WERI-Rb-1 (cell line): Measurements from ENCODE around the gene RNF19B.

Source experiments
- DNase-seq: peaks from one replicate; pipeline ENCODE4 v3.0.0-alpha.2; 2020
- H3K27ac ChIP-seq: fragments of 250-450 bp; sonication (Bioruptor Pico); 2 replicates; pipeline ENCODE4 v1.5.1; 2020; ENCODE audit warnings: mild to moderate bottlenecking, moderate library complexity
- H3K27me3 ChIP-seq: fragments of 250-450 bp; sonication (Bioruptor Pico); 2 replicates; pipeline ENCODE4 v1.5.1; 2021; ENCODE audit warnings: mild to moderate bottlenecking, low read depth, moderate library complexity; ENCODE audit not compliant: insufficient read depth, severe bottlenecking
- H3K36me3 ChIP-seq: fragments of 250-450 bp; sonication (Bioruptor Pico); 2 replicates; pipeline ENCODE4 v1.5.1; 2020; ENCODE audit warnings: mild to moderate bottlenecking, moderate library complexity
- H3K4me3 ChIP-seq: 2 replicates; pipeline ENCODE4 v1.5.1; 2011; ENCODE audit warnings: low read depth, mild to moderate bottlenecking, control low read depth, low read length
- H3K9me3 ChIP-seq: fragments of 250-450 bp; sonication (Bioruptor Pico); 2 replicates; pipeline ENCODE4 v1.5.1; 2021; ENCODE audit warnings: mild to moderate bottlenecking, moderate library complexity; ENCODE audit not compliant: severe bottlenecking
- TF ChIP-seq, protein P1 (sequence below): IDR thresholded peaks from 2 replicates; pipeline ENCODE4 v1.5.1; 2011; ENCODE audit warnings: low read depth, mild to moderate bottlenecking, control low read depth, inconsistent platforms, low read length

RNF19B gene

DNA sequence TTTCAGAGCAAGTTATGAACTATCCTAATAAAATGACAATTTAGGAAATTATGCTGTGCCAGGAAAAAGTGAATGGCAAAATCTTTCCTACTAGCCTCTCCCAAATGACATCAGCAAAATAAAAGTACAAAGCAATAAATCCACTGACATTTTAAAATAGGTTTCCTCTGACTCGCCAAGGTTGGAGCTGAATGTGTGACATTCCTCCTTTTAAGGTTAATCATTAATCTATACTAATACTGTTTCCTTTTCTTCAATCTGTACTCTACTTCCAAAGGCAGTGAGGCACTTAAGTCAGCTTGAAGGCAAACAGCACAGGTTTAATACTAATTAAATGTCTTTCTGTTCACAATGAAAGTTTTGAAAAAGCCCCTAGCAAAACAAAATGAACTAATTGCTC, 15.7 kb downstream of the RNF19B start:
- Histone ChIP-seq H3K27me3 (no peaks in the 10 kb centered on the region), H3K27ac (no peak overlapping the region), H3K4me3 (no peak overlapping the region), H3K9me3 (no peaks in the 10 kb centered on the region), H3K36me3 (peaks cover 42% of the 10 kb centered on the region)
- TF ChIP-seq, protein P1, sequence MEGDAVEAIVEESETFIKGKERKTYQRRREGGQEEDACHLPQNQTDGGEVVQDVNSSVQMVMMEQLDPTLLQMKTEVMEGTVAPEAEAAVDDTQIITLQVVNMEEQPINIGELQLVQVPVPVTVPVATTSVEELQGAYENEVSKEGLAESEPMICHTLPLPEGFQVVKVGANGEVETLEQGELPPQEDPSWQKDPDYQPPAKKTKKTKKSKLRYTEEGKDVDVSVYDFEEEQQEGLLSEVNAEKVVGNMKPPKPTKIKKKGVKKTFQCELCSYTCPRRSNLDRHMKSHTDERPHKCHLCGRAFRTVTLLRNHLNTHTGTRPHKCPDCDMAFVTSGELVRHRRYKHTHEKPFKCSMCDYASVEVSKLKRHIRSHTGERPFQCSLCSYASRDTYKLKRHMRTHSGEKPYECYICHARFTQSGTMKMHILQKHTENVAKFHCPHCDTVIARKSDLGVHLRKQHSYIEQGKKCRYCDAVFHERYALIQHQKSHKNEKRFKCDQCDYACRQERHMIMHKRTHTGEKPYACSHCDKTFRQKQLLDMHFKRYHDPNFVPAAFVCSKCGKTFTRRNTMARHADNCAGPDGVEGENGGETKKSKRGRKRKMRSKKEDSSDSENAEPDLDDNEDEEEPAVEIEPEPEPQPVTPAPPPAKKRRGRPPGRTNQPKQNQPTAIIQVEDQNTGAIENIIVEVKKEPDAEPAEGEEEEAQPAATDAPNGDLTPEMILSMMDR: no peak
- DNase-seq: no peak

DNA sequence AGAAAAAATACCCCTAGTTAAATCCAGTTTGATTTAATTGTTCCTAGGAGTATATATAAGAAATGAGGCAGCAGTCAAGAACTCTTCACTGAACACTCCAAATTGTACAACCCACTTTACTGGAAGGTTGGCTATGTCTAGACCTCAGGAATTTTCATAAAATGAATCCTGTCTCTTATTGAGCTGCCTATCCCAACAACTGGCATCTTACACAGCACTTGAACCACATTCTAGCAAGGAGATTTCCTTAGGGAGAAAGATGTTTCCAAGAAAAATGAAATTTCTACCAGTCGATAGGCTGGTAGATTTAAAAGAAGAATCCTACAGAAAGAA, 16.3 kb downstream of the RNF19B start:
- H3K36me3 ChIP-seq: peaks cover 47% of the 10 kb centered on the region
- TF ChIP-seq, protein P1: no peak
- H3K27me3 ChIP-seq: no peaks in the 10 kb centered on the region
- no peak for DNase-seq
- no peaks in the 10 kb centered on the region for H3K9me3 ChIP-seq
- no peak overlapping the region for H3K4me3 ChIP-seq
- no peak overlapping the region for H3K27ac ChIP-seq

DNA sequence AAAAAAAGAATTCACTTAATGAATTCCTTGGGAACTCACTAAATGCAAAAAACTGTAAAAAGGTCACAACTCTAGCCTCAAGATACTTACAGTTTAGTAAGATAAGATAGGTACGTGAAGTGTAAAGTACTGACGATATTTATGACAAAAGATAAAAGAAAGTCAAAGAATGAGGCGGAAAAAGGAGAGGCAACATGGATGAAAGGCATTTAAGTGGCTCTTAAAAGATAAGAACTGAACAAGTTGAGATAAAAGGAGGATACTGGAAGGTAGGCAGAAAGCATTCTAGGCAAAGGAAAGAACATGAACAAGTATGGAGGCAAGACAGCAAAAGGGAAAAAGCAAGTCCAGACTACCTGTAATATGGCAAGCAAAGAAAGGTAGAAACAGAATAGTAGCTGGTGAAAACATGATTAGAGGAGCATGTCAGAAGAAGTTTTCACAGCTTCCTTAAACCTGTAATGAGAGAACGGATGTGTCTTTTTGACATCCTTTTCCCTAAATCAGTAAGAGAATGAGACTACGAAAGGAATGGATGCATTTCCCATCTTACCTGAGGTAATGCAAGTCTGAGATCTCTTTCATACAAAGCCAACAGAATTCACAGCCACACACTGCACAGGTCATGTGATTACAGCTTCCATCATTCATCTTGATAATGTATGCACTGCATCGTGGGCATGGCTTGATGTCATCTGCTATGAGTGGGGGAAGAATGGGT, 16.8 kb downstream of the RNF19B start:
- H3K4me3 ChIP-seq: no peak overlapping the region
- no peaks in the 10 kb centered on the region for H3K9me3 ChIP-seq
- peaks cover 50% of the 10 kb centered on the region for H3K36me3 ChIP-seq
- TF ChIP-seq, protein P1: no peak
- no peak overlapping the region for H3K27ac ChIP-seq
- H3K27me3 ChIP-seq: no peaks in the 10 kb centered on the region
- DNase-seq: no peak

DNA sequence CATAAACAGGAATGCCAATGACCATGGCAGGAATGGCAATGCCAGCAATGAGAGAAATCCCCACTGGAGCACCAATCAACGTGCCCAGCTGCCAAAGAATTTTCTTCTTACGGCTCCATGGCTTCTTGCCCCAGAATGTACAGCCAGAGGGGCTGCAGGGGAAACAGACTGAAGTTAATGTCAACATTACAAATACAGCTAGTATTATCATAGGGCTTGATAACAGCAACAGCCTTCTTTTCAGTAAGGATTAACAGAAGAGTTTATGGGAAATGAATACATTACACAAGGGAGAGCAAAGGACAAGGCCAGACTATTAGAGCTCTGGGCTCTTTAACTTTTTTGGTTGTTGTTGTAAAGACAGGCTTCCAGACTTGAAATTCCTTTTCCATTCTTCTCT, 18.2 kb downstream of the RNF19B start:
- no peak overlapping the region for H3K27ac ChIP-seq
- no peaks in the 10 kb centered on the region for H3K9me3 ChIP-seq
- TF ChIP-seq, protein P1: no peak
- DNase-seq: no peak
- H3K4me3 ChIP-seq: no peak overlapping the region
- peaks cover 64% of the 10 kb centered on the region for H3K36me3 ChIP-seq
- no peaks in the 10 kb centered on the region for H3K27me3 ChIP-seq

DNA sequence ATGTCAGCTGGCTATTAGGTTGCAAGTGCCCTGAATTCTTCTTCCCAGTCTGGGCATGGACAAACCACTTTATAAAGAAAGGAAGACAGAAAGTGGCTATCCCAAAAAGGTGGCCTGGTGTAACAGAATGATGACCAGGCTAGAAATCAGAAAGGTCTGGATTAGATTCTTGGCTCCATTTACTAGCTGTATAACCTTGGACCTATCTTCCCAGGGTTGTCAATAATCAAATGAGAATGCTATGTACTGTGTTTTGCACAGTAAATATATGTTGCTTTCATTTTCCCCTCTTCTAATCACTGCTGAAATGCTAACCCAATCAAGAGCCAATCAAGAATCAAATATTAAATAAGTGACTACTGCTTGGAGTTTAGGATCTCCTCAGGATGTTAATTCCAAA, 20.4 kb downstream of the RNF19B start:
- DNase-seq: no peak
- Histone ChIP-seq H3K27me3 (no peaks in the 10 kb centered on the region), H3K9me3 (no peaks in the 10 kb centered on the region), H3K4me3 (no peak overlapping the region), H3K36me3 (peaks cover 74% of the 10 kb centered on the region), H3K27ac (no peak overlapping the region; the same call in 1 of the 2 replicates)
- TF ChIP-seq, protein P1: no peak

DNA sequence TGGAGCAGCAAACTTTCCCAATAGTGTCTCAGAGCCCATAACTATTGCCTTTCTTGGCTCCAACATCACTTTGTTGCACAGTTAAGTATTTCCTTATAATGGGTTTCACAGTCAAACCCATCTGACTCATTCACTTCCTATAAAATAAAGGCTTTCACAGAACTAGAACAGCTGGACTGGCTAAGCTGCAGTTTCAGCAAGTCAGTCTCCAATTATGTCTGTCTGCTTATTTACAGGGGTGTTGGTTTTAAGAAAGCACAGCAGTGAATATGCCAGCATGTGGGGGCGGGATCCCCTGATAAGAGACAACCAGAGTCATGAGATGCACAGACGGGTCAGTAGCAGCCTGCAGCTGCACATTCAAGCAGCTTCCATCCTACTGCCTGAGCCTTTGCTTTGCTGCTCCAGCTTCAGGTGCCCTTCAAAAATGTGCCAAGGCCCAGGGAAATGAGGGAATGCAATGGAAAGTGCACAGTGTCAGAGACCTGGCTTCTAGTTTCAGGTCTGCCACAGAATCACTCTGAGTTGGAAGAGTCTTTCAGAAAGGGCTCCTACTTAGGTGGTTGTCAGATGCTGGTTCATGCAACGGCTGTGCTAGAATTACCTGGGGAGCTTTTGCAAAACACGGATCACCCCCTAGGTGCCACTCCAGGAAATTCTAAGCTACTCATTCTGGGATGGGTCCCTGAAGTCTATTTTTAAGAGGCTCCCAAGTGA, 24.8 kb downstream of the RNF19B start:
- no peak overlapping the region for H3K4me3 ChIP-seq
- H3K9me3 ChIP-seq: no peaks in the 10 kb centered on the region
- no peaks in the 10 kb centered on the region for H3K27me3 ChIP-seq
- H3K27ac ChIP-seq: peak overlapping the region; percentile 89
- DNase-seq: peak; percentile 68
- TF ChIP-seq, protein P1: no peak
- peaks cover 82% of the 10 kb centered on the region for H3K36me3 ChIP-seq
